Mucosa of descending colon (tissue), 3 donors: ENCODE data around the gene PPP2R3C. TPM values are rescaled to one million over a fixed set of nuclear protein-coding genes. Genes with fewer than 3 reads are reported as not detected.
A peak's percentile ranks its signal among the peaks of the same experiment; 100 is the strongest.

Experiments used
- ATAC-seq: fragments of 200-7000 bp; cut with Tn5 transposase; one replicate; pipeline ENCODE4 v1.9.1; 2020; ENCODE audit warnings: mild to moderate bottlenecking, moderate library complexity
- DNase-seq, 3 donors: peaks; one replicate each; pipeline ENCODE4 v3.0.0-alpha.2; 2020
- H3K36me3 ChIP-seq: fragments of 200-600 bp; one replicate; pipeline ENCODE4 v1.8.0; 2021; ENCODE audit warnings: low read depth, mild to moderate bottlenecking
- H3K4me1 ChIP-seq: fragments of 200-600 bp; one replicate; pipeline ENCODE4 v1.8.0; 2021; ENCODE audit warnings: low read depth, mild to moderate bottlenecking
- H3K4me3 ChIP-seq: fragments of 200-600 bp; one replicate; pipeline ENCODE4 v1.8.0; 2021; ENCODE audit warnings: mild to moderate bottlenecking
- H3K9me3 ChIP-seq: fragments of 200-600 bp; one replicate; pipeline ENCODE4 v1.8.0; 2021; ENCODE audit warnings: mild to moderate bottlenecking
- intact Hi-C, 2 donors: fragments of 100-400 bp; cut with DNase I in 1 of 2; cut with micrococcal nuclease in 1 of 2; formaldehyde crosslinking; loops; one replicate each; pipeline versions ENCODE4 v1.11.0 to v1.11.1; 2022; cut with DNase I, micrococcal nuclease
- long read RNA-seq, 2 donors: library from polyadenylated mRNA; unstranded; transcript quantifications; one replicate each; pipeline ENCODE4 v2.0.0, GENCODE V29; 2019 to 2021
- total RNA-seq, 3 donors: library from RNA; stranded (reverse); fragmentation: NEBNext Ultra II Directional in 2 of 3; extraction: Animal tissue kit (Norgen Biotek cat#: 25700) in 2 of 3; gene quantifications; one replicate each; pipeline versions ENCODE4 v1.2.1 to v1.2.4, GENCODE V29; 2021 to 2023
- TF ChIP-seq, protein P1 (sequence below): fragments of 200-600 bp; IDR thresholded peaks from one replicate; pipeline ENCODE4 v1.8.0; 2022; ENCODE audit warnings: antibody characterized with exemption, mild to moderate bottlenecking
- donor health status: DM: no; HTN: no; CAD: no; lungs with moderate emphysema.
- donor health status: DM: no; HTN: no; CAD: no.
- donor health status: DM: no; HTN: yes; CAD: no.

Gene PPP2R3C
- 10 to 100 TPM; 21.5 to 35.5 (median 23.0) TPM for total RNA-seq
- long read RNA-seq, donor 1, transcript PPP2R3C-201 (13 exons, 1,839 nt), result major isoform, 13 of 29 reads
- long read RNA-seq, donor 1, transcript PPP2R3C-217 (12 exons, 1,846 nt), result minor isoform, 5 of 29 reads
- long read RNA-seq, donor 1, partial matches to known transcripts, result 0 of 29 reads
- long read RNA-seq, donor 1, other reads (novel, unspliced or antisense), result 10 of 29 reads
- long read RNA-seq, donor 2, transcript PPP2R3C-201 (13 exons, 1,839 nt), result major isoform, 11 of 20 reads
- long read RNA-seq, donor 2, partial matches to known transcripts, result 3 of 20 reads
- long read RNA-seq, donor 2, other reads (novel, unspliced or antisense), result 3 of 20 reads

DNA sequence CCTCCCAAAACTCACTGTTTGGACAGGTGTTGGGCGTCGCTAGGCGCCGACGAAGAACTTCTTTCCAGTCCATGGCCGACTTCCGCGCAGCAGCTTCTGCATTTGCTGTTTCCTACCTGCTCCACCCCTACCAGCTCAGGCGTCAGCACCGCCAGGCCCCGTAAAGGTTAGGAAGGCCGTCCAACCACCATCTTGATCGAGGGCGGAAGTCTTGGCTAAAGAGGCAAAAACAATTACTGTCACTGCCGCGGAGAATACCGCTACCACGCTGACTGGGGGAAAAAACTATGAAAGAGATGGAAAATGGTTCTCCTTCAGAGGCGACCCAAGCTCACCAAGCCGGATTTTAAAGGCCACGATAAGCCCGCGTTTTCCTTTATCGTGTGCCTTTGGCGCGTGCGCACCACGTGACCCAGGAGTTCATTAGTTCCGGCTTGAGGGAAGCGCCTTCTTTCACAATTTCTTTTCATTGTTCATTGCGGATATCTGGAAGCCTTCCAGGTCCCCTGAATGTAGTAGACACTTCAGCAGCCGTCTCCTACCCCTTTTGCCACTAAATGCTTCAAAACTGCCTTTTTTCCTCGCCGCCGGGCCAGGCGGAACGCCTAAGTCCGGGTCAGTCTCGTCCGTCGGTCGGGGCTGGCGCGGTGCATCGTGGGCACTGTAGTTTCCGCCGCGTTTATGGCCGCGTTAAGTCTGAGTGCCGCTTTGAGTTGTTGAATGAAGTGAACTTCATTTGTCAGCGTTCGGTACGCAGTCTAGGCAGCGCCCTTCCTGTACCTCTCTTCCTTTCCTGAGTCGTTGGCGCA is at the start of gene PPP2R3C, which contains the start of gene PRORP:
Gene PPP2R3C, minus strand, starts transcription at position 104 of the 809 bp plus-strand sequence. Its CDS starts 31 bp downstream, at position 73.
Gene PRORP, plus strand, starts transcription at position 666 of the 809 bp plus-strand sequence. CDS start 694 bp downstream, outside the sequence.
- intact Hi-C loops, result loop anchor here in 1 of 2 donors (10.0 kb wide), 1 partner anchor 137 kb away; the partner anchor contains the start of gene SRP54
- Histone ChIP-seq H3K36me3 (no peaks in the 10 kb centered on the region), H3K9me3 (no peaks in the 10 kb centered on the region), H3K4me3 (peak within 1 kb of the TSS; percentile 31), H3K4me1 (peaks cover 25% of the 10 kb centered on the region)
- DNase-seq (peak; percentile 92 to 97 (median 93)), ATAC-seq (peak; percentile 92)
- TF ChIP-seq, protein P1, sequence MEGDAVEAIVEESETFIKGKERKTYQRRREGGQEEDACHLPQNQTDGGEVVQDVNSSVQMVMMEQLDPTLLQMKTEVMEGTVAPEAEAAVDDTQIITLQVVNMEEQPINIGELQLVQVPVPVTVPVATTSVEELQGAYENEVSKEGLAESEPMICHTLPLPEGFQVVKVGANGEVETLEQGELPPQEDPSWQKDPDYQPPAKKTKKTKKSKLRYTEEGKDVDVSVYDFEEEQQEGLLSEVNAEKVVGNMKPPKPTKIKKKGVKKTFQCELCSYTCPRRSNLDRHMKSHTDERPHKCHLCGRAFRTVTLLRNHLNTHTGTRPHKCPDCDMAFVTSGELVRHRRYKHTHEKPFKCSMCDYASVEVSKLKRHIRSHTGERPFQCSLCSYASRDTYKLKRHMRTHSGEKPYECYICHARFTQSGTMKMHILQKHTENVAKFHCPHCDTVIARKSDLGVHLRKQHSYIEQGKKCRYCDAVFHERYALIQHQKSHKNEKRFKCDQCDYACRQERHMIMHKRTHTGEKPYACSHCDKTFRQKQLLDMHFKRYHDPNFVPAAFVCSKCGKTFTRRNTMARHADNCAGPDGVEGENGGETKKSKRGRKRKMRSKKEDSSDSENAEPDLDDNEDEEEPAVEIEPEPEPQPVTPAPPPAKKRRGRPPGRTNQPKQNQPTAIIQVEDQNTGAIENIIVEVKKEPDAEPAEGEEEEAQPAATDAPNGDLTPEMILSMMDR, result no peak

DNA sequence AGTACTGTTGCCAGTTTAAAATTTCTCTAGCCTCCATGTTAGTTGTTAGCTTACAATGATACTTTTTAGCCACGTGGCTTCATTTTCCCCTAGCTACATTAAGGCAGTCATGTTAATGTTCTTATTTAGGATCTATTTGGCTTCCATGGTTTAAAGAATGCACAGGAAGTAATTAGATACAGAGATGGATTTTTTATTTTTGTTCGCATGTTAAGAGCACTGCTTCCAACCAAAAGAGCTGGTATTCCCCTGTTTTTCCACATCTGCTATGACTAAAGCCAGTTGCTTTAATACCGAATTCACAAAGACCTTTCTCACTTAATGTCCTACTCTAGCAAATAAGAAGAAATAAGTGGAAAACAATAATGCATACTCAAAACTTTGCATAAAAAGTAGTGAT is 45.7 kb upstream of the PPP2R3C start:
- intact Hi-C loops, result no loop called here
- Histone ChIP-seq H3K4me1 (no peaks in the 10 kb centered on the region), H3K36me3 (no peaks in the 10 kb centered on the region), H3K9me3 (no peaks in the 10 kb centered on the region), H3K4me3 (no peak overlapping the region)
- TF ChIP-seq, protein P1, result no peak
- ATAC-seq (no peak), DNase-seq (no peak)

DNA sequence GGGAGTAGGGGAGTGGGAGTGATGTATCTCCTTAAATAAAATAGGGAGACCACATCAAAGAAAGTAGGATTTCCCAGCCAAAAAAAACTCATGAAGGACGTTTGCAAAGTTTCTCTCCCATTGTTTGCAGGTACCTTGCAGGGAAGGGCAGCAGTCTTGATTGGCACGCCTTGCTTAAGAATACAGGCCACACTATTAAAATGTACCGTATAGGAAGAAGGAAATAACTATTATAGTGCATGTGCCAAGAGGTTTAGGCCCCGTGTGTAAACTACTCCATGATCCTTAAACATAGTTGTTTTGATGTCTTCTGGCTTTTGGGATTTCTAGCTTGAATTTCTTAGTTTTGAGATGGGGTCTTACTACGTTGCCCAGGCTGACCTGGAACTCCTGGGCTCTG is 43.1 kb upstream of the PPP2R3C start:
- no peak for DNase-seq
- ATAC-seq, result peak; percentile 82
- intact Hi-C loops, result no loop called here
- Histone ChIP-seq H3K36me3 (no peaks in the 10 kb centered on the region), H3K4me3 (no peak overlapping the region), H3K4me1 (no peaks in the 10 kb centered on the region), H3K9me3 (no peaks in the 10 kb centered on the region)
- TF ChIP-seq, protein P1, result no peak

DNA sequence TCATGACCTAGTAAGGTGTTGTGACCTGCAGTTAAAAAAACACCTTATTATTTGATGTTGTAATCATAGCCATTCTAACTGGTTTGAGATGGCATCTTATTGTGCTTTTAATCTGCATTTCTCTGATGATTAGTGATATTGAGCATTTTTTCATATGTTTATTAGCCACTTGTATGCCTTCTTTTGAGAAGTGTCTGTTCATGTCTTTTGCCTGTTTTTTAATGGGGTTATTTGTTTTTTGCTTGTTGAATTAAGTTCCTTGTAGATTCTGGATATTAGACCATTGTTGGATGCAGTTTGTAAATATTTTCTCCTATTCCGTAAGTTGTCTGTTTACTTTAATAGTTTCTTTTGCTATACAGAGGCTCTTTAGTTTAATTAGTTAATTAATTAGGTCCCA is 41.6 kb upstream of the PPP2R3C start:
- no peaks in the 10 kb centered on the region for H3K9me3 ChIP-seq

DNA sequence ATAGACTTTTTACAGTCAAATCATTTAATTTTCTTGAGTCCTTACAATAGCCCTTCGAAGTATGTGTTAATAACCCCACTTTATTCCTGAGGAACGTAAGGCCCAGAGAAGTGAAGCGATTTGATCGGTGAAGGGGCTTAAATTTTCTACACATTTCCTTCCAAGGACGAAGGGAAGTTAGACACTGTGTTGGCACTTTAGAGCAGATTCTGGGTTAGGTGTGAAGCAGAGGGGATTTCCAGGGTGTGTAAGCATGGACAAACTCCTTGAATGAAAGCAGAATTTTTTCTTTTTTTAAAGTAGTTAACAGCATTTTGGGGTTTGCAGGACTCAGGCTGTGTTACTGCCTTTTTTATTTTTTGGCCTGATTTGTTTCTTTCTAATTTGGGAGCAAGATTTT is 39.4 kb upstream of the PPP2R3C start:
- Histone ChIP-seq H3K36me3 (no peaks in the 10 kb centered on the region), H3K4me3 (no peak overlapping the region), H3K4me1 (no peaks in the 10 kb centered on the region), H3K9me3 (no peaks in the 10 kb centered on the region)
- ATAC-seq (no peak), DNase-seq (no peak)
- intact Hi-C loops, result no loop called here
- TF ChIP-seq, protein P1, result no peak

More for the DNA sequence above, 41.6 kb upstream of the PPP2R3C start:
- no peak for ATAC-seq
- Histone ChIP-seq H3K4me1 (no peaks in the 10 kb centered on the region), H3K36me3 (no peaks in the 10 kb centered on the region), H3K4me3 (no peak overlapping the region)
- TF ChIP-seq, protein P1, result no peak
- no peak for DNase-seq
- intact Hi-C loops, result no loop called here
